ENCODE results near the gene SNTG2. TPM values are rescaled to one million over a fixed set of nuclear protein-coding genes. Genes with fewer than 3 reads are reported as not detected.

The SNTG2 gene
- total RNA-seq, 2 donors from 2014 or later = 2.5 to 3.8 TPM

DNA sequence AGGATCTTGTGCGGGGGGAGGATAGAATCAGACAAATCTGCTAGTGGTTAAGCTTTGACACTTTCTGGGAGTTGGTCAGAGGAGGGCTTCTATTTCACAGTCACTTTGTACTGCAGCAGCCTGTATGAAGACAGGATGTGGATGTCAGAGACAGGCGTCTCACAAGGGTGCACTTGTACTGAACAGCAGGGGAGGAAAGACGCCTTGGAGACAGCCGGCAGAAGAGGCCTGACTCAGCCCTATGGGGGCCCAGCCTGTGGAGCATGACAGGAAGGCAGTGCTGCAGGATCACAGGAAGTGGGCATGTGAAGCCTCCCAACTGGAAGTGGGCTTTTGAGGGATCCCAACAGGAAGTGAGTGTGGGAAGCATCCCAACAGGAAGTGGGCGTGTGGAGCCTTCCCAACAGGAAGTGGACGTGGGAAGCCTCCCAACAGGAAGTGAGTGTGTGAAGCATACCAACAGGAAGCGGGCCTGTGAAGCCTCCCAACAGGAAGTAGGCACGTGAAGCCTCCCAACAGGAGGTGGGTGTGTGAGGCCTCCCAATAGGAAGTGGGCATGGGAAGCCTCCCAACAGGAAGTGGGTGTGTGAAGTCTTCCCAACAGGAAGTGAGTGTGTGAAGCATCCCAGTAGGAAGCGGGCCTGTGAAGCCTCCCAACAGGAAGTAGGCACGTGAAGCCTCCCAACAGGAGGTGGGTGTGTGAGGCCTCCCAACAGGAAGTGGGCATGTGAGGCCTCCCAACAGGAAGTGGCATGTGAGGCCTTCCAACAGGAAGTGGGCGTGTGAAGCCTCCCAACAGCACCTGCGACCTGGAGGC, 212.3 kb downstream of the SNTG2 start:
- peaks cover 23% of the 10 kb centered on the region for H3K4me1 Mint-ChIP-seq (ENCODE audit: low read depth)
- ATAC-seq (replicated peaks in 1 of 2) (peak; percentile 71 to 76), DNase-seq (peak; percentile 27 to 28)
- H3K27ac Mint-ChIP-seq = peak overlapping the region; percentile 94
- H3K27me3 Mint-ChIP-seq (ENCODE audit: low read depth) = no peaks in the 10 kb centered on the region
- H3K36me3 Mint-ChIP-seq (ENCODE audit: insufficient read depth in 2 of 2) = peaks cover 12 to 17% of the 10 kb centered on the region in 2 donors
- H3K9me3 Mint-ChIP-seq = peaks cover 8 to 13% of the 10 kb centered on the region in 2 donors
- peak overlapping the region; percentile 56 to 63 for H3K4me3 Mint-ChIP-seq

DNA sequence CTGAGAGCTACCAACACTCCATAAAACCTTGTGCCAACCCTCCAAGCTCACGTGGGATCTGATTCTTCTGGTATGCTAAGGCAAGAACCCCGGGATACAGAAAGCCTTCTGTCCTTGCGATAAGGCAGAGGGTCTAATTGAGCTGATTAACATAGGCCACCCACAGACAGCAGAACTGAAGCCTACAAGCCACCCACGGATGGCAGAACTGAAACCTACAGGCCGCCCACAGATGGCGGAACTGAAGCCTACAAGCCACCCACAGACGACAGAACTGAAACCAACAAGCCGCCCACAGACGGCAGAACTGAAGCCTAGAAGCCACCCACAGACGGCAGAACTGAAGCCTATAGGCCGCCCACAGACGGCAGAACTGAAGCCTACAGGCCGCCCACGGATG, 216.3 kb downstream of the SNTG2 start:
- ATAC-seq (replicated peaks in 1 of 2) (no peak), DNase-seq (no peak)
- peaks cover 23% of the 10 kb centered on the region for H3K4me1 Mint-ChIP-seq (ENCODE audit: low read depth)
- no peak overlapping the region for H3K27ac Mint-ChIP-seq
- no peaks in the 10 kb centered on the region for H3K27me3 Mint-ChIP-seq (ENCODE audit: low read depth)
- H3K36me3 Mint-ChIP-seq (ENCODE audit: insufficient read depth in 2 of 2) = peaks cover 12 to 19% of the 10 kb centered on the region in 2 donors
- no peak overlapping the region for H3K4me3 Mint-ChIP-seq
- H3K9me3 Mint-ChIP-seq = peaks cover 8 to 13% of the 10 kb centered on the region in 2 donors

DNA sequence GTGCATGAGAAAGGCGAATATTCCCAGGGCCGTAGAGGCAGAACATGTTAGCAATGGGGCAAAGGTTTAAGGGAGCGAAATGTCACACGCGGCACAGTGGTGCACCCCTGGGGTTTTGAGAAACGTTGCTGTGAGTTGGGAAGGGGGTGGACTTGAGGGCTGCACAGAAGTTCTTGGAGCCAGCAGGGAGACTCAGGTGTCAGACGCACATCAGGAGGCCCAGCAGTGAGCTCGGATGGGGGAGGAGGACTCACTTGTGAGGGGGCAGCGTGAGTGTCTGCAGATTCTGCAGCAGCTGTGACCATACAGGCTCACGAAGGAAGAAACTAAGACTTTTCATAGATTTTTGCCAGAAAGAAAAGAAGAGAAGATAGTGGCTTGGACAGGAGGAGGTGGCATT, 218.2 kb downstream of the SNTG2 start:
- no peak for ATAC-seq (replicated peaks in 1 of 2)
- peaks cover 6% of the 10 kb centered on the region for H3K4me1 Mint-ChIP-seq (ENCODE audit: low read depth)
- H3K27me3 Mint-ChIP-seq (ENCODE audit: low read depth) = no peaks in the 10 kb centered on the region
- H3K4me3 Mint-ChIP-seq = no peak overlapping the region
- no peak for DNase-seq
- peaks cover under 1 to 6% of the 10 kb centered on the region in 2 donors for H3K36me3 Mint-ChIP-seq (ENCODE audit: insufficient read depth in 2 of 2)
- peaks cover 0 to 3% of the 10 kb centered on the region in 2 donors for H3K9me3 Mint-ChIP-seq
- H3K27ac Mint-ChIP-seq = no peak overlapping the region

DNA sequence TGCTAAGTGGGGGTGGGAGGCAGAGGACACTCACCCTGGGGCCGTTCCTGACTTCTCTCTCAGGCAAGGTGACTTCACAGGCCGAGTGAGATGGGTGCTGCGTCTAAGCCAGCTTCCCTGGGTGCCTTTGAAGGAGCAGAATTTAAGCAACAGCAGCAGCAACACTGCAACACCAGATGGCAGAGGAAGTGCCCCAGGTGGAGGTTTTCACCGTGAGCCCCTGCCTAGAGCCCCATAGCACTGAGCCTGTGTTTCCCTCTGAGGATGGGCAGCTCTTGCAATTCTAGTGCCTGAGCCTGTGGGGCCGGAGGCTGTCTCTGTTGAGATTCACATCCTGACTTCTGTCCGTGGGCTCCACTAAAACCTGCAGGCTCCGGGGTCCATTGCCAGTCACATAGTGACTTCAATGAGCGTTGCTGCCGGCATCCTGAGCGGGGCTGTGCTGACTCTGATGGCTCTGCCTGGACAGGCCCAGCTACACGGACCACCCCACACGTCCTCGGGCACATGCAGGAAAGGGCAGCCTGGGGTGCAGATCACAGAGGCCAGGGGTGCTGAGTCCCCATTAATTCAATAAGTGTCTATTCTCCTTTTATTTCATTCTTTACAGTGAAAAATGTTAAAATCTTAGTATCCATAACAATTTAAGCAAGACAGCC, 218.8 kb downstream of the SNTG2 start:
- no peak overlapping the region for H3K27ac Mint-ChIP-seq
- peaks cover 0 to 5% of the 10 kb centered on the region in 2 donors for H3K36me3 Mint-ChIP-seq (ENCODE audit: insufficient read depth in 2 of 2)
- H3K9me3 Mint-ChIP-seq = peaks cover 0 to 2% of the 10 kb centered on the region in 2 donors
- H3K27me3 Mint-ChIP-seq (ENCODE audit: low read depth) = no peaks in the 10 kb centered on the region
- no peak for DNase-seq
- peaks cover 5% of the 10 kb centered on the region for H3K4me1 Mint-ChIP-seq (ENCODE audit: low read depth)
- H3K4me3 Mint-ChIP-seq = no peak overlapping the region
- no peak for ATAC-seq (replicated peaks in 1 of 2)

DNA sequence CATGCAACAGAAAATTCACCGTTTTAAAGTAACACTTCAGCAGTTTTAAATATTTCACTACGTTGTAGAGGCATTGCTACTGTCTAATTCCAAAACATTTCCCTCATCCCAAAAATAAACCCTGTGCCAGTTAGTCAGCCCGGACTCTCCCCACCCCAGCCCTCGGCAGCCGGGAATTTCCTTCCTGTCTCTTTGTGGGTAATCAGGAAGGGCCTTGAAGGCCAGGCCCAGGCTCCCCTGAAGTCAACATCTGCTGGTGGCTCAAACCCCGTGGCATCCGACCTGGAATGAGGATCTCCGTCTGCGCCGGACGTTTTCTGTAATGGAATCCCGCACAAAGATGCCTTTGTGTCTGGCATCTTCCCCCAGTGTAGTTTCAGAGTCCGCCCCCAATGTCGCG, 219.6 kb downstream of the SNTG2 start:
- H3K4me3 Mint-ChIP-seq = no peak overlapping the region
- peaks cover 9% of the 10 kb centered on the region for H3K4me1 Mint-ChIP-seq (ENCODE audit: low read depth)
- H3K27ac Mint-ChIP-seq = no peak overlapping the region
- H3K9me3 Mint-ChIP-seq = peaks cover 0 to 2% of the 10 kb centered on the region in 2 donors
- DNase-seq = no peak
- ATAC-seq (replicated peaks in 1 of 2) = no peak
- H3K36me3 Mint-ChIP-seq (ENCODE audit: insufficient read depth in 2 of 2) = peaks cover 0 to 5% of the 10 kb centered on the region in 2 donors
- H3K27me3 Mint-ChIP-seq (ENCODE audit: low read depth) = no peaks in the 10 kb centered on the region

DNA sequence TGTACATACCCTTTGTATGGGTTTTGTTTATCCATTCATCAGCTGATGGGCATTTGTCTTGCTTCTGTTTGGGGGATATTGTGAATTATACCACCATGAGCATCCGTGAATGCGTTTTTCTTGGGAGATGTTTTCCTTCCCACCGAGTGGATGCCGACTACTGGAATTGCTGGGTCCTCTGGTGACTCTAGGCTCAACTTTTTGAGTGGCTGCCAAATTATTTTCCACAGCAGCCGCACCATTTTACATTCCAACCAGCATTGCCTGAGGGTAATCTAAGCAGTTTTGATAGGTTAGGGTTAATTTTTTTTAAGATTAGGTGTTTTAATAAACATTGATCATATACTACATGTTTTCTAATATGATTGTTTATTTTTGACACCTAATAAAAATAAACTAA, 220.1 kb downstream of the SNTG2 start:
- H3K9me3 Mint-ChIP-seq = peaks cover 0 to 2% of the 10 kb centered on the region in 2 donors
- H3K4me3 Mint-ChIP-seq = no peak overlapping the region
- no peaks in the 10 kb centered on the region for H3K27me3 Mint-ChIP-seq (ENCODE audit: low read depth)
- peaks cover 9% of the 10 kb centered on the region for H3K4me1 Mint-ChIP-seq (ENCODE audit: low read depth)
- no peak overlapping the region for H3K27ac Mint-ChIP-seq
- peaks cover 0 to 5% of the 10 kb centered on the region in 2 donors for H3K36me3 Mint-ChIP-seq (ENCODE audit: insufficient read depth in 2 of 2)
- no peak for DNase-seq
- no peak for ATAC-seq (replicated peaks in 1 of 2)

DNA sequence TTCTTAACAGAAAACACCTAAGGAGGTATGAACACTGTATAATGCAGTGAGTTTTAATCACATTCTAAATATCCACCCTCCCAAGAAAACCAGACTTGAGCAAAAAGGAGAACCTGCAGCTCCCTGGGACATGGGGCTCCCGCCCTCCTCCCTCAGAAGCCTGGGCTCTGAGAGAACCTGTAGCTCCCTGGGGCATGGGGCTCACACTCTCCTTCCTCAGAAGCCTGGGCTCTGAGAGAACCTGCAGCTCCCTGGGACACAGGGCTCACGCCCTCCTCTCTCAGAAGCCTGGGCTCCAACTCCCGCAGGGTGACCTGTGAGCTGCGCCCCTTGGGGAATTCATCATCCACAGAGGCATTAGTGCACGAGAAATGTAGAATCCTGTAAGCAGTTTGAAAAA, 222.9 kb downstream of the SNTG2 start:
- Mint-ChIP-seq H3K9me3 (no peaks in the 10 kb centered on the region), H3K4me3 (no peak overlapping the region), H3K27me3 (ENCODE audit: low read depth) (no peaks in the 10 kb centered on the region), H3K27ac (no peak overlapping the region), H3K4me1 (ENCODE audit: low read depth) (peaks cover 9% of the 10 kb centered on the region), H3K36me3 (ENCODE audit: insufficient read depth in 2 of 2) (peaks cover 0 to 2% of the 10 kb centered on the region in 2 donors)
- DNase-seq (no peak), ATAC-seq (replicated peaks in 1 of 2) (no peak)

DNA sequence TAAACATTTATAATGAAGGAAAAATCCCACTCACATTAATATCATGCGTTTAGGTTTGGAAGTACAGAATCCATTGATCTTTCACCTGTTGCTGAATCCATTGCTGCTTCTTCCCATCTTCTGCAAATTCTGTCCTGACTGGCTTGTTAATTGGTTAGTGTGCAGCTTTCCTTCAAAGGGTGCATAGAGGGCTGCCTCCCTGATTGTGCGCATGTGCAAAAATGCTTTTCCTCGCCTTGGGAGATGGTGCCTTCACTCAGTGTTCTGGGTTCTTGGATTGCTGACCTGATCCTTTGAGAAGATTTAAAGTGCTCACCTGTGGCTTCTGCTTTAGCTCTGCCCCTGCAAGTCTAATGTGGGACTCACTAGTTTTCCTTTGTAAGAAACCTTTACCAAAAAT, 231.2 kb downstream of the SNTG2 start:
- H3K36me3 Mint-ChIP-seq (ENCODE audit: insufficient read depth in 2 of 2) = peaks cover 0 to 6% of the 10 kb centered on the region in 2 donors
- H3K27ac Mint-ChIP-seq = no peak overlapping the region
- peaks cover 0 to 7% of the 10 kb centered on the region in 2 donors for H3K9me3 Mint-ChIP-seq
- no peak overlapping the region for H3K4me3 Mint-ChIP-seq
- no peak for DNase-seq
- no peaks in the 10 kb centered on the region for H3K4me1 Mint-ChIP-seq (ENCODE audit: low read depth)
- H3K27me3 Mint-ChIP-seq (ENCODE audit: low read depth) = no peaks in the 10 kb centered on the region
- no peak for ATAC-seq (replicated peaks in 1 of 2)

DNA sequence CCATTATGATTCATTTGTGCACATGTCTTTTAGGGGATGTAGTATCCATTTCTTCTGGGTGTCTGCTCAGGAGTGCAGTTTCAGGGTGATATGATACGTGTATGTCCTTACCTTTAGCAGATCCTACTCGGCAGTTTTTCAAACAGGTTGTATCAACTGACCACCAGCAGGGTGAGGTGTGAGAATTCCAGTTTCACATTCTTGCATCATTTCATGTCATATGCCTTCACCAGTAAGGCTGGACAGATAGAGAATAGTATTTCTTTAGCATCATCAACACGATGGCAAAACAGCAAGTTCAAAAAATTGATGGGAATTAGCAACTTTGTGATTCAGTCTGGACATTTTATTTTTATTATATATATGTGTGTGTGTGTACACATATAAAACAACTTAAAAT, 232.7 kb downstream of the SNTG2 start:
- DNase-seq = no peak
- Mint-ChIP-seq H3K4me3 (no peak overlapping the region), H3K27ac (peak overlapping the region; percentile 4), H3K4me1 (ENCODE audit: low read depth) (no peaks in the 10 kb centered on the region), H3K27me3 (ENCODE audit: low read depth) (no peaks in the 10 kb centered on the region), H3K9me3 (peaks cover 0 to 7% of the 10 kb centered on the region in 2 donors), H3K36me3 (ENCODE audit: insufficient read depth in 2 of 2) (peaks cover 0 to 6% of the 10 kb centered on the region in 2 donors)
- no peak for ATAC-seq (replicated peaks in 1 of 2)

DNA sequence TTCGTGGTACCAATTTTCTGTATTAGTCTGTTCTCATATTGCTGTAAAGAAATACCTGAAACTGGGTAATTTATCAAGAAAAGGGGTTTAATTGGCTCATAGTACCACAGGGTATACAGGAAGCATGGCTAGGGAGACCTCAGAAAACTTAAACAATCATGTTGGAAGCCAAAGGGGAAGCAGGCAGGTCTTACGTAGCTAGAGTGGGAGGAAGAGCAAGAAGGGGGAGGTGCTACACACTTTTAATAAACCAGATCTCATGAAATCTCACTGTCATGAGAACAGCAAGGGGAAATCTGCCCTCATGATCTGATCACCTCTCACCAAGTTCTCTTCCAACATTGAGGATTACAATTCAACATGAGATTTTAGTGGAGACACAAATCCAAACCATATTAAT, 235.8 kb downstream of the SNTG2 start:
- no peak overlapping the region for H3K27ac Mint-ChIP-seq
- ATAC-seq (replicated peaks in 1 of 2) (no peak), DNase-seq (no peak)
- H3K27me3 Mint-ChIP-seq (ENCODE audit: low read depth) = no peaks in the 10 kb centered on the region
- no peaks in the 10 kb centered on the region for H3K4me1 Mint-ChIP-seq (ENCODE audit: low read depth)
- H3K9me3 Mint-ChIP-seq = peaks cover 0 to 7% of the 10 kb centered on the region in 2 donors
- peaks cover 0 to 6% of the 10 kb centered on the region in 2 donors for H3K36me3 Mint-ChIP-seq (ENCODE audit: insufficient read depth in 2 of 2)
- no peak overlapping the region for H3K4me3 Mint-ChIP-seq

DNA sequence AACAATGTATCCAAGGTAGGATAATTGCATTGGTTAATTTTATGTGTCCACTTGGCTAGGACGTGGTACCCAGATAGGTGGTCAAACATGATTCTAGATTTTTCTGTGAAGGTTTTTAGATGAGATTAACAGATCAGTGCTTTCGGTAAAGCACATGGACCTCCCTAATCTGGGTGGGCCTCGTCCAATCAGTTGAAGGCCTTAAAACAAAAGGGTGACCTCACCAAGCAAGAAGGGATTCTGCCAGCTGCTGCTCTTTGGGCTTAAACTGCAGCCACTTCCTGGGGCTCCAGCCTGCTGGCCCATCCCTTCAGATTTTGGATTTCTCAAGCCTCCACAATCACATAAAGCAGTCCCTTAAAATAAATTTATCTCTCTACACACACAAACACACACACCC, 236.5 kb downstream of the SNTG2 start:
- H3K27ac Mint-ChIP-seq = no peak overlapping the region

DNA sequence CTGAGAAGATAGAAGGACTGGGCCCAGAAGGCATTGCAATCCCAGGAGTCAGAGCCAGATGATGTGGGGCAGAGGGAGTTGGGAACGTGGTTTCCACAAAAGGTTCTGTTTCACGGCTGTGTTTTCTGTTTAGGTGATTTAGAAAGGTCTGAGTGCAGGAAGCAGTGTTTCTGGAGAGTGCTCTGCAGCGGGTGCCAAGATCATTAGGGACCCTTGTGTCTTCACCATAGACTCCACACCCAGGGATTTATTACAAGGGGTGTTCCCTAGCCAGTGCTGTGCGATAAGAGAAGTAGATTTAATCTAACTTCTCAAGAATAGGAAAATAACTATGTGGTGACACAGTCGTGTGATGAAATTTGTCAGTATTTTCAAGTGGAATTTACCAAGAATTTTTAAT, 241.5 kb downstream of the SNTG2 start:
- H3K4me3 Mint-ChIP-seq = no peak overlapping the region
- peaks cover 6 to 10% of the 10 kb centered on the region in 2 donors for H3K36me3 Mint-ChIP-seq (ENCODE audit: insufficient read depth in 2 of 2)
- ATAC-seq (replicated peaks in 1 of 2) (no peak), DNase-seq (no peak)
- no peaks in the 10 kb centered on the region for H3K4me1 Mint-ChIP-seq (ENCODE audit: low read depth)
- H3K9me3 Mint-ChIP-seq = peaks cover 5 to 8% of the 10 kb centered on the region in 2 donors
- no peaks in the 10 kb centered on the region for H3K27me3 Mint-ChIP-seq (ENCODE audit: low read depth)
- no peak overlapping the region for H3K27ac Mint-ChIP-seq

More for the DNA sequence above, 236.5 kb downstream of the SNTG2 start:
- Mint-ChIP-seq H3K4me1 (ENCODE audit: low read depth) (no peaks in the 10 kb centered on the region), H3K9me3 (peaks cover 0 to 7% of the 10 kb centered on the region in 2 donors), H3K36me3 (ENCODE audit: insufficient read depth in 2 of 2) (peaks cover 0 to 6% of the 10 kb centered on the region in 2 donors), H3K27me3 (ENCODE audit: low read depth) (no peaks in the 10 kb centered on the region), H3K4me3 (no peak overlapping the region)
- DNase-seq = no peak
- ATAC-seq (replicated peaks in 1 of 2) = no peak

DNA sequence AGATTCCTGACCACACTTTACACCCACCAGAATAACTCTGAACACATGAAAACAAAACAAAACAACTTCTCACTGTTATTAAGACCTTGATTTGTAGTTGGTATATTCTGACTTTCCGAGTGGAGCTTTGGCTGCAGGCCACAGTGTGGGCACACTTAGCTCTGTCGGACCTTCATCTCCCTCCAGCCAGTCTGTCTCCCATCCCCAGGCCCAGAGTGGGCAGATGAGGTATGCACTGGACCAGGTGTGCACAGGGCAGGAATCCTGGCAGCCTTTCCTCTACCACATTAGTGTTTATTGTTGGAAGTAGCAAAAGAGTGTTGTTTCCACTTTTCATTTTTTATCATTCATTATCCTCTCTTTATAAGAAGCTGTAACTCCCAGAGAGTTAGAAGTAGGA, 243.2 kb downstream of the SNTG2 start:
- no peak overlapping the region for H3K27ac Mint-ChIP-seq
- no peak for ATAC-seq (replicated peaks in 1 of 2)
- H3K9me3 Mint-ChIP-seq = peaks cover 7 to 8% of the 10 kb centered on the region in 2 donors
- DNase-seq = no peak
- no peaks in the 10 kb centered on the region for H3K27me3 Mint-ChIP-seq (ENCODE audit: low read depth)
- H3K4me1 Mint-ChIP-seq (ENCODE audit: low read depth) = no peaks in the 10 kb centered on the region
- H3K36me3 Mint-ChIP-seq (ENCODE audit: insufficient read depth in 2 of 2) = peaks cover 8 to 10% of the 10 kb centered on the region in 2 donors
- H3K4me3 Mint-ChIP-seq = no peak overlapping the region

Measured in activated T-cell treated with anti-CD3 and anti-CD28 coated beads, Interleukin-2, amount 50 U/mL, for 72 hours (primary cell).